ENCODE results near the gene CEACAM19. TPM values are rescaled to one million over a fixed set of nuclear protein-coding genes. Genes with fewer than 3 reads are reported as not detected.

CEACAM19 gene
- total RNA-seq, 1 experiment from 2014 or later, result 8.0 TPM

DNA sequence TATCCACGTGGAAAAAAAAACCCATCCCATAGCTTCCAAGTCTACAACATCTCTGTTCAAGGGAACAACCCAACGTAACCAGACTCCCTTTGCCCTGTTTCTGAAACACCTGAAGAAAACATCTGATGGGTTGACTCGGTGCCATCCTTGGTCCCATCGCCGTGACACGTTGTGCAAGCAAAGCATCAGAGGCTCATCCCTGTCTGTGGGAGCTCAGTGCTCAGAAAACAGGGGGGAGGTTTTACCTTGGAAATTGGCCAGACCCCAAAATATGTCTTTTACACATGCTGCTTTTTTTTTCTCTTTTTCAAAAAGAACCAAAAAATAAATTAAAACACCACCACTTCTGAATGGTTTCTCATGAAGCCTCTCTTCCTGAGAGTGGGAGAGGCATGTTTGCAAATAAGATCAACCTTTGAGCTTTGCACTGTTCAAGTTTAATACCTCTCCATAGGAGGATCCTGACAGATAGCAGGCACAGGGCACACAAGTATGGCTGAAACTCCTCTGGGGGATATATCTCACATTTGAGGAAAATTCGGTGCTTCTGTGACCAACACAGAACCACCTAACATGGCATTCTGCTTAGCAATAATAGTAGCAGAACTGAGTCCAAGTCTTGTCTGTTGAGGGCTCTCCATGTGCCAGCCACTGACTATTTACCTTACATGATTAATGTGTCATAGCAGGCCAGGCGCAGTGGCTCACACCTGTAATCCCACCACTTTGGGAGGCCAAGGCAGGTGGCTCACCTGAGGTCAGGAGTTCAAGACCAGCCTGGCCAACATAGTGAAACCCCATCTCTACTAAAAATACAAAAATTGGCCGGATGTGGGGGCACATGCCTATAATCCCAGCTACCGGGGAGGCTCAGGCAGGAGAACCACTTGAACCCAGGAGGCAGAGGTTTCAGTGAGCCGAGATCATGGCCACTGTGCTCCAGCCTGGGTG is 34.6 kb upstream of the CEACAM19 start:
- peaks cover 50% of the 10 kb centered on the region for H3K4me1 ChIP-seq (replicated peaks; ENCODE audit: insufficient read depth)
- no peak overlapping the region for H3K4me3 ChIP-seq
- TF ChIP-seq EZH2 (IDR thresholded peaks at IDR 0.05; ENCODE audit: low read depth), result no peak
- TF ChIP-seq, protein P1, sequence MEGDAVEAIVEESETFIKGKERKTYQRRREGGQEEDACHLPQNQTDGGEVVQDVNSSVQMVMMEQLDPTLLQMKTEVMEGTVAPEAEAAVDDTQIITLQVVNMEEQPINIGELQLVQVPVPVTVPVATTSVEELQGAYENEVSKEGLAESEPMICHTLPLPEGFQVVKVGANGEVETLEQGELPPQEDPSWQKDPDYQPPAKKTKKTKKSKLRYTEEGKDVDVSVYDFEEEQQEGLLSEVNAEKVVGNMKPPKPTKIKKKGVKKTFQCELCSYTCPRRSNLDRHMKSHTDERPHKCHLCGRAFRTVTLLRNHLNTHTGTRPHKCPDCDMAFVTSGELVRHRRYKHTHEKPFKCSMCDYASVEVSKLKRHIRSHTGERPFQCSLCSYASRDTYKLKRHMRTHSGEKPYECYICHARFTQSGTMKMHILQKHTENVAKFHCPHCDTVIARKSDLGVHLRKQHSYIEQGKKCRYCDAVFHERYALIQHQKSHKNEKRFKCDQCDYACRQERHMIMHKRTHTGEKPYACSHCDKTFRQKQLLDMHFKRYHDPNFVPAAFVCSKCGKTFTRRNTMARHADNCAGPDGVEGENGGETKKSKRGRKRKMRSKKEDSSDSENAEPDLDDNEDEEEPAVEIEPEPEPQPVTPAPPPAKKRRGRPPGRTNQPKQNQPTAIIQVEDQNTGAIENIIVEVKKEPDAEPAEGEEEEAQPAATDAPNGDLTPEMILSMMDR (conservative IDR thresholded peaks at IDR 0.05), result no peak
- 0 out of 2 replicates have a peak overlapping the region, but pooled peaks have one; percentile 35 for H3K27ac ChIP-seq
- H3K9me2 ChIP-seq (ENCODE audit: insufficient read depth), result no peaks in the 10 kb centered on the region
- H3K79me2 ChIP-seq (ENCODE audit: low read depth), result 0 out of 2 replicates have a peak, but pooled peaks cover 8% of the 10 kb centered on the region
- H2AFZ ChIP-seq, result no peak overlapping the region
- H3K9me3 ChIP-seq (ENCODE audit: insufficient read depth, low read depth), result no peaks in the 10 kb centered on the region
- H3K4me2 ChIP-seq, result 0 out of 2 replicates have a peak overlapping the region, but pooled peaks have one; percentile 5
- H3F3A ChIP-seq (ENCODE audit: insufficient read depth, low read depth), result peaks cover 15% of the 10 kb centered on the region; the same call in 1 of the 2 replicates
- ChIA-PET CTCF (interaction anchor here (0.5 kb wide), 1 partner anchor 855 kb away, joined by 4 read pairs; no protein-coding TSS in a partner anchor), POLR2A (ENCODE audit: unreplicated experiment) (interaction anchor here (0.5 kb wide), 1 partner anchor 947 kb away, joined by 5 read pairs; no protein-coding TSS in a partner anchor)
- H4K20me1 ChIP-seq (ENCODE audit: insufficient read depth), result no peaks in the 10 kb centered on the region
- intact Hi-C loops (cut with micrococcal nuclease; ENCODE audit: unreplicated experiment), result no loop called here
- DNase-seq, result peak in 1 of 2 experiments; percentile 27
- no peaks in the 10 kb centered on the region for H3K27me3 ChIP-seq (ENCODE audit: insufficient read depth, low read depth)
- BruUV-seq (replicated peaks), result no TSS peak
- H3K36me3 ChIP-seq (ENCODE audit: low read depth), result no peaks in the 10 kb centered on the region

DNA sequence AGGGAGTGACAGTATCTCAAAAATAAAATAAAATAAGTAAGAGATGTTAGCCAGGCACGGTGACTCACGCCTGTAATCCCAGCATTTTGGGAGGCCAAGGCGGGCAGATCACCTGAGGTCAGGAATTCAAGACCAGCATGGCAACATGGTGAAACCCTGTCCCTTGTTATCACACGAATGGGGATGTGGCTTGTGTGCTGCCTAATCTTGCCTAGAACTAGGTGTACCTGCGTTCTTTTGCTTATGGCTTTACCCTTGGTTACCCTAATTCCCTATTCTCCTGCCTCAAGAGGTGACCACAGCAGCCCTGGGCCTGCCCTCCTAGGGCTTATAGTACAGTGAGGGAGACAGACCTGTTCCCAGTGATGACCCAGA is 33.9 kb upstream of the CEACAM19 start:
- Histone ChIP-seq H2AFZ (no peak overlapping the region), H3K4me1 (replicated peaks; ENCODE audit: insufficient read depth) (peaks cover 50% of the 10 kb centered on the region), H3K9me2 (ENCODE audit: insufficient read depth) (no peaks in the 10 kb centered on the region), H3K27me3 (ENCODE audit: insufficient read depth, low read depth) (no peaks in the 10 kb centered on the region), H3K79me2 (ENCODE audit: low read depth) (peaks cover 12% of the 10 kb centered on the region; the same call in 1 of the 2 replicates), H3K9me3 (ENCODE audit: insufficient read depth, low read depth) (no peaks in the 10 kb centered on the region), H3K4me2 (0 out of 2 replicates have a peak overlapping the region, but pooled peaks have one; percentile 0), H3K27ac (no peak overlapping the region), H3F3A (ENCODE audit: insufficient read depth, low read depth) (peaks cover 15% of the 10 kb centered on the region; the same call in 1 of the 2 replicates), H3K4me3 (no peak overlapping the region), H3K36me3 (ENCODE audit: low read depth) (no peaks in the 10 kb centered on the region), H4K20me1 (ENCODE audit: insufficient read depth) (no peaks in the 10 kb centered on the region)
- TF ChIP-seq, protein P1 (conservative IDR thresholded peaks at IDR 0.05), result no peak
- TF ChIP-seq EZH2 (IDR thresholded peaks at IDR 0.05; ENCODE audit: low read depth), result no peak
- intact Hi-C loops (cut with micrococcal nuclease; ENCODE audit: unreplicated experiment), result no loop called here
- no TSS peak for BruUV-seq (replicated peaks)
- ChIA-PET CTCF (no interaction called here), POLR2A (ENCODE audit: unreplicated experiment) (no interaction called here)
- peak; percentile 20 to 37 for DNase-seq

- BruUV-seq (replicated peaks), result no TSS peak
- no peak for DNase-seq
- Histone ChIP-seq H3F3A (ENCODE audit: insufficient read depth, low read depth) (peaks cover 27% of the 10 kb centered on the region), H3K4me2 (no peak overlapping the region), H2AFZ (no peak overlapping the region), H3K79me2 (ENCODE audit: low read depth) (peaks cover 37% of the 10 kb centered on the region), H3K4me1 (replicated peaks; ENCODE audit: insufficient read depth) (peaks cover 57% of the 10 kb centered on the region), H3K27ac (no peak overlapping the region), H3K9me3 (ENCODE audit: insufficient read depth, low read depth) (no peaks in the 10 kb centered on the region), H3K4me3 (no peak overlapping the region), H3K27me3 (ENCODE audit: insufficient read depth, low read depth) (no peaks in the 10 kb centered on the region), H3K9me2 (ENCODE audit: insufficient read depth) (no peaks in the 10 kb centered on the region), H3K36me3 (ENCODE audit: low read depth) (no peaks in the 10 kb centered on the region), H4K20me1 (ENCODE audit: insufficient read depth) (peaks cover 3% of the 10 kb centered on the region)
- intact Hi-C loops (cut with micrococcal nuclease; ENCODE audit: unreplicated experiment), result no loop called here
- no peak for TF ChIP-seq EZH2 (IDR thresholded peaks at IDR 0.05; ENCODE audit: low read depth)
- TF ChIP-seq, protein P1 (conservative IDR thresholded peaks at IDR 0.05), result no peak
- ChIA-PET POLR2A (ENCODE audit: unreplicated experiment) (no interaction called here), CTCF (interaction anchor here (0.6 kb wide), 2 partner anchors 64 to 603 kb away, joined by 4 to 13 read pairs; no protein-coding TSS in a partner anchor)
Measured at GRCh38 chr19:44640518-44640917, 30.8 kb upstream of the CEACAM19 start.
